A172 (cell line): Measurements from ENCODE around the gene IL12RB1. TPM values are rescaled to one million over a fixed set of nuclear protein-coding genes. Genes with fewer than 3 reads are reported as not detected.
"Not testable (repeated sequence)": the region's sequence is repeated elsewhere in the genome, so short reads cannot be mapped to it uniquely, and the experiment has no call there.

ENCODE experiments used
- DNase-seq: peaks from one replicate; pipeline ENCODE4 v3.0.0-alpha.2; 2015; ENCODE audit warnings: low spot score
- total RNA-seq: library from RNA; depleted of rRNA; stranded (reverse); fragments of >200 nt; shearing (Covaris generic); gene quantifications from 2 replicates; pipeline ENCODE4 v1.2.3, GENCODE V29; 2014

IL12RB1 gene
- total RNA-seq, 1 experiment from 2014 or later: not detected

- DNase-seq: peak; percentile 79
Measured at GRCh38 chr19:18112989-18113478, 26.3 kb upstream of the IL12RB1 start.

- DNase-seq: no peak
Measured at GRCh38 chr19:18110609-18111232, 24.0 kb upstream of the IL12RB1 start.

- no peak for DNase-seq
Measured at GRCh38 chr19:18109733-18110608, 23.2 kb upstream of the IL12RB1 start.

- no peak for DNase-seq
Measured at GRCh38 chr19:18109341-18109732, 22.6 kb upstream of the IL12RB1 start.

- DNase-seq: no peak
Measured at GRCh38 chr19:18108897-18109296, 22.2 kb upstream of the IL12RB1 start.

- DNase-seq: no peak
Measured at GRCh38 chr19:18107235-18107634, 20.5 kb upstream of the IL12RB1 start.

- DNase-seq: not testable (repeated sequence)
Measured at GRCh38 chr19:18105259-18105658, 18.5 kb upstream of the IL12RB1 start.

- no peak for DNase-seq
Measured at GRCh38 chr19:18104793-18105131, 18.0 kb upstream of the IL12RB1 start.

- DNase-seq: no peak
Measured at GRCh38 chr19:18102916-18103542, 16.3 kb upstream of the IL12RB1 start.

- DNase-seq: no peak
Measured at GRCh38 chr19:18101268-18101667, 14.5 kb upstream of the IL12RB1 start.

GRCh38 chr19:18100710-18101109 is 14.0 kb upstream of the IL12RB1 start:
- no peak for DNase-seq

GRCh38 chr19:18099623-18099995 is 12.9 kb upstream of the IL12RB1 start:
- DNase-seq: no peak

GRCh38 chr19:18098891-18099622 is 12.3 kb upstream of the IL12RB1 start:
- no peak for DNase-seq

GRCh38 chr19:18097993-18098890 is 11.5 kb upstream of the IL12RB1 start:
- no peak for DNase-seq

- DNase-seq: peak; percentile 74
Measured at GRCh38 chr19:18097217-18097992, 10.7 kb upstream of the IL12RB1 start, which contains the start of gene MAST3. Gene MAST3 (plus strand): TSS chr19:18097778. CDS start chr19:18097793, 15 bp downstream.

GRCh38 chr19:18096258-18096657 is 9.5 kb upstream of the IL12RB1 start:
- DNase-seq: no peak

- DNase-seq: peak; percentile 53
Measured at GRCh38 chr19:18093439-18094161, 6.9 kb upstream of the IL12RB1 start.

- no peak for DNase-seq
Measured at GRCh38 chr19:18091217-18091608, 4.5 kb upstream of the IL12RB1 start.

- peak; percentile 57 for DNase-seq
Measured at GRCh38 chr19:18090545-18091216, 3.9 kb upstream of the IL12RB1 start.
